ENCODE results near the gene IL26. TPM values are rescaled to one million over a fixed set of nuclear protein-coding genes. Genes with fewer than 3 reads are reported as not detected.
"Not testable (repeated sequence)": the region's sequence is repeated elsewhere in the genome, so short reads cannot be mapped to it uniquely, and the experiment has no call there.

Gene IL26
- total and polyA plus RNA-seq, 2 experiments from 2014 or later = not detected

DNA sequence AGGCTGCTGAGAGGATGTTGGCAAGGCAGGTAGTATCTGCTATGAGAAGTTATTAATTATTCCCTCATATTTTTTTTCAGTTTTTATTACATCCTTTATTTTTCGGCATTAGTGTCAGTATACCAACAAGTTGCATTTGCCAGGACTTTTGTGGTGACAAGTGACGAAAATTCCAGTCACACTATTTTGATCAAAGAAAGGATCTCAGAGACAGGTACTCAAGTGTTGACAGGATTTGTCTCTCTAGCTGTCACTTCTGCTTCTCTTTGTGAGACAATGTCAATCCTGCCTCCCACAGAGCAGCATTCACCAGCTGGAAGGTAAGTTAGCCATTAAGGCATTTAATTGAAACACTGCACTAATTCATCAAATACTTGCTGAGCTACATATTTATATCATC is 48.0 kb downstream of the IL26 start:
- Histone ChIP-seq H3K9me2 (replicated peaks; ENCODE audit: insufficient read depth) (no peaks in the 10 kb centered on the region), H3K9me3 (ENCODE audit: low read depth) (no peaks in the 10 kb centered on the region), H3K4me2 (no peak overlapping the region), H3K27me3 (no peaks in the 10 kb centered on the region), H3K79me2 (no peaks in the 10 kb centered on the region), H3K36me3 (replicated peaks; ENCODE audit: insufficient read depth, low read depth) (no peaks in the 10 kb centered on the region), H3K27ac (no peak overlapping the region), H4K20me1 (ENCODE audit: insufficient read depth, poor library complexity, severe bottlenecking) (no peaks in the 10 kb centered on the region), H3K4me1 (ENCODE audit: insufficient read depth) (no peaks in the 10 kb centered on the region), H2AFZ (no peak overlapping the region), H3K4me3 (no peak overlapping the region)
- 85% methylated on average over 2 of the region's 2 CpGs for WGBS (ENCODE audit: low lambda C conversion rate, missing lambda C conversion rate)
- TF ChIP-seq CTCF (IDR thresholded peaks at IDR 0.05; ENCODE audit: poor library complexity) = no peak
- no peak for TF ChIP-seq EZH2phosphoT487 (IDR thresholded peaks at IDR 0.05; ENCODE audit: low read depth, severe bottlenecking, unreplicated experiment)
- no peak for TF ChIP-seq EZH2 (IDR thresholded peaks at IDR 0.05; ENCODE audit: borderline replicate concordance)
- DNase-seq (ENCODE audit: low spot score) = no peak

GRCh38 chr12:68176257-68176656 is 49.4 kb downstream of the IL26 start:
- Histone ChIP-seq H3K4me1 (ENCODE audit: insufficient read depth) (no peaks in the 10 kb centered on the region), H3K27me3 (no peaks in the 10 kb centered on the region), H4K20me1 (ENCODE audit: insufficient read depth, poor library complexity, severe bottlenecking) (no peaks in the 10 kb centered on the region), H3K4me2 (no peak overlapping the region), H3K27ac (no peak overlapping the region), H3K9me3 (ENCODE audit: low read depth) (no peaks in the 10 kb centered on the region), H3K36me3 (replicated peaks; ENCODE audit: insufficient read depth, low read depth) (no peaks in the 10 kb centered on the region), H2AFZ (no peak overlapping the region), H3K79me2 (no peaks in the 10 kb centered on the region), H3K4me3 (no peak overlapping the region), H3K9me2 (replicated peaks; ENCODE audit: insufficient read depth) (no peaks in the 10 kb centered on the region)
- TF ChIP-seq EZH2 (IDR thresholded peaks at IDR 0.05; ENCODE audit: borderline replicate concordance) (no peak), EZH2phosphoT487 (IDR thresholded peaks at IDR 0.05; ENCODE audit: low read depth, severe bottlenecking, unreplicated experiment) (no peak), CTCF (IDR thresholded peaks at IDR 0.05; ENCODE audit: poor library complexity) (no peak)
- DNase-seq (ENCODE audit: low spot score) = no peak

DNA sequence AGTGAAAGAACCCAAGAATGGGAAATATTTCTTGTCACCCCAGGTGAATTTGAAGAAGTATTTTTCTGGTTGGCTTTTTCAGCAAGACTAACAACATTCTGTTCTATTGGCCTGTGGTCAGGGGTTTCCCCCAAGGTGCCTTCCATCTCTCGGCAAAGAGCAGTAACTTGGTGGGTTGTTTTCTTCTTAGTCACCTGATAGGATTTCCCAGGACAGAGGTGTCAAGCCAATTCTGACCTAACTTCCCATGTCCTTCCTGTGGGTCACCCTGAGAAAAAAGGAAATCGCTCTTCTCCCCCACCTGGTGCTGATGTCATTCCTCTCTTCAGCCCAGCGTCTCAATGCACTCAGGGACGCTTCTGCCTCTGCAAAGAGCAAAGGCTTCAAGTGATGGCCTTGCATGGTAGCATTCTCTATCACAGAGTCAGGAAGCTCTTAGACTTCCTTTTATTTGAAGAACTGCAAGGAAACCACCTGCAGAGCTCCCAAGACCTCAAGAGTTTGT is 50.0 kb downstream of the IL26 start:
- WGBS (ENCODE audit: low lambda C conversion rate, missing lambda C conversion rate) = 83% methylated on average over 4 of the region's 4 CpGs
- no peak overlapping the region for H3K4me3 ChIP-seq
- no peaks in the 10 kb centered on the region for H3K9me3 ChIP-seq (ENCODE audit: low read depth)
- no peaks in the 10 kb centered on the region for H3K4me1 ChIP-seq (ENCODE audit: insufficient read depth)
- TF ChIP-seq CTCF (IDR thresholded peaks at IDR 0.05; ENCODE audit: poor library complexity) (no peak), EZH2phosphoT487 (IDR thresholded peaks at IDR 0.05; ENCODE audit: low read depth, severe bottlenecking, unreplicated experiment) (no peak), EZH2 (IDR thresholded peaks at IDR 0.05; ENCODE audit: borderline replicate concordance) (no peak)
- no peak overlapping the region for H2AFZ ChIP-seq
- no peaks in the 10 kb centered on the region for H3K36me3 ChIP-seq (replicated peaks; ENCODE audit: insufficient read depth, low read depth)
- no peak for DNase-seq (ENCODE audit: low spot score)
- H3K27me3 ChIP-seq = no peaks in the 10 kb centered on the region
- no peaks in the 10 kb centered on the region for H3K79me2 ChIP-seq
- no peaks in the 10 kb centered on the region for H4K20me1 ChIP-seq (ENCODE audit: insufficient read depth, poor library complexity, severe bottlenecking)
- no peak overlapping the region for H3K4me2 ChIP-seq
- no peak overlapping the region for H3K27ac ChIP-seq
- no peaks in the 10 kb centered on the region for H3K9me2 ChIP-seq (replicated peaks; ENCODE audit: insufficient read depth)

DNA sequence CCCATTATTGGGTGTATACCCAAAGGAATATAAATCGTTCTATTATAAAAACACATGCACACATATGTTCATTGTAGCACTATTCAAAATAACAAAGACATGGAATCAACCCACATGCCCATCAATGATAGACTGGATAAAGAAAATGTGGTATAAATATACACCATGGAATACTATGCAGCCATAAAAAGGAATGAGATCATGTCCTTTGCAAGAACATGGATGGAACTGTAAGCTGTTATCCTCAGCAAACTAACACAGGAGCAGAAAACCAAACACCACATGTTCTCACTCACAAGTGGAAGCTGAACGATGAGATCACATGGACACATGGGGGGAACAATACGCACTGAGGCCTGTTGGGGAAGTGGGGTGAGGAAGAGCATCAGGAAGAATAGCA is 50.8 kb downstream of the IL26 start:
- not testable (repeated sequence) for H3K9me3 ChIP-seq (ENCODE audit: low read depth); DNase-seq (ENCODE audit: low spot score); H3K27me3 ChIP-seq; H4K20me1 ChIP-seq (ENCODE audit: insufficient read depth, poor library complexity, severe bottlenecking); H3K4me1 ChIP-seq (ENCODE audit: insufficient read depth); H3K36me3 ChIP-seq (replicated peaks; ENCODE audit: insufficient read depth, low read depth); H2AFZ ChIP-seq; H3K9me2 ChIP-seq (replicated peaks; ENCODE audit: insufficient read depth); H3K79me2 ChIP-seq; H3K4me3 ChIP-seq; H3K4me2 ChIP-seq; H3K27ac ChIP-seq
- 93% methylated on average over 3 of the region's 3 CpGs for WGBS (ENCODE audit: low lambda C conversion rate, missing lambda C conversion rate)

All from hepatocyte (in vitro differentiated cells).